Stimulated activated CD4-positive, alpha-beta T cell treated with anti-CD3 and anti-CD28 coated beads, Interleukin-12 subunit alpha, Interleukin-12 subunit beta, amount 100 ng/mL, for 48 hours (primary cell): ENCODE data around the gene MECP2.

Experiments
- DNase-seq, 3 donors: peaks; one replicate each; pipeline ENCODE4 v3.0.0-alpha.2; 2020; ENCODE audit warnings: low read depth in 2 of 3, low spot score in 1 of 3

The MECP2 gene

DNA sequence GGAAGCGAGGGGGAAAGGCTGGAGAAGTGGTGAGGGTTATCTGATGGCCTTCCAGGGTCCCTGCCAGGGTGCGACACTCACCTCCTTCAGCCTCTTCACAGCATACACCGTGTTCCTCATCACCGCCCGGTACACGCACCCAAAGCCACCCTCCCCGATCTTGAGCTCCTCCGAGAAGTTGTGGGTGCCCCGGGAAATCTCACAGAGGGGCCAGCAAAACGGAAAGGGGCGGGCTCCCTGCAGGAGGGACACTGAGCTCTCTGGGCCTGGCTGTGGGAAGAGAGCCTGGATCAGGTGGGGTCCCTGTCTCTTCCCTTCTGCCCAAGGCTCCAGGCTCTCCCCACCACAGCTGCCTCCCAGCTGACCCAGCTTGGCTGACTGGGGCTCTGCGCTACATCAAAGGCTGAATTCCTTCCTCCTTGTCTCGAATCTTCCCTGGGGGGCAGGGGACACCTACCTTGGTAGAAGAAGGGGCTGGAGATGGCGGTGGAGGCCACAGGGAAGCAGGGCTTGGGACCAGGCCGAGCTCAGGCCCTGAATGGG lies 78.9 kb downstream of the MECP2 start:
- no peak for DNase-seq

DNA sequence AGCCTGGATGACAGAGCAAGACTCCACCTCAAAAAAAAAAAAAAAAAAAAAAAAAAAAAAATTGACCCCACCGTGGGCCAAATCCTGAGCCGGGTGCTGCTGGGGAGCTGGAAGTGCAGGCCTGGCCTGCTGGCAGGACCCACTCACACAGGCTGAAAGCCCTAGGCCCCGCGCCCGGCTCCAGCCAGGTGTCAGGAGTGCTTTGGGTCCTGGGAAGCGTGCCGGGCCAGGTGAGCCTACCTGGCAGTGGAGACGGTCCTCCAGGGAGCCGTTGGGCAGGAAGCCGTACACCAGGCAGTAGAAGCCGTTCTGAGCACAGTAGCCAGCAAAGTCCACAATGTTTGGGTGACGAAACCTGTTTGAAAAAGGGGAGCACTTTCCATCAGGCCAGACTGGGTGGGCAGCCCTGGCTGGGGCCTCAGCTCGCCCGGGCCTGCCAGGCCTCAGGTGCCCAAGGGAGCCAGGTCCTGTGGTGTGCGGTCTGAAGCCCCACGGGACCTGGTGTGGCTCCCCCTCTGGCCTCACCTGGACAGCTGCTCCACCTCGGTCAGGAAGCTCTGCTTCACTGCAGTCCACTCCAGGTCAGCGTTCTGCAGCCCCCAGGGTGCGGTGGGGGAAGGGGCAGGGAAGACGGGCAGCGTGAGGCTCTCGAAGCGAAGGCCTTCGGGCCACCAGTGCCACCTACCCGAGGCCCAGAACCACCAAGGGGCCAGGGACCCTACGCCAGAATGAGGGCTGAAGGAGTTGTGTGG lies 79.6 kb downstream of the MECP2 start:
- no peak for DNase-seq

- no peak for DNase-seq
Observed at GRCh38 chrX:154016366-154017076, 81.0 kb downstream of the MECP2 start.

DNA sequence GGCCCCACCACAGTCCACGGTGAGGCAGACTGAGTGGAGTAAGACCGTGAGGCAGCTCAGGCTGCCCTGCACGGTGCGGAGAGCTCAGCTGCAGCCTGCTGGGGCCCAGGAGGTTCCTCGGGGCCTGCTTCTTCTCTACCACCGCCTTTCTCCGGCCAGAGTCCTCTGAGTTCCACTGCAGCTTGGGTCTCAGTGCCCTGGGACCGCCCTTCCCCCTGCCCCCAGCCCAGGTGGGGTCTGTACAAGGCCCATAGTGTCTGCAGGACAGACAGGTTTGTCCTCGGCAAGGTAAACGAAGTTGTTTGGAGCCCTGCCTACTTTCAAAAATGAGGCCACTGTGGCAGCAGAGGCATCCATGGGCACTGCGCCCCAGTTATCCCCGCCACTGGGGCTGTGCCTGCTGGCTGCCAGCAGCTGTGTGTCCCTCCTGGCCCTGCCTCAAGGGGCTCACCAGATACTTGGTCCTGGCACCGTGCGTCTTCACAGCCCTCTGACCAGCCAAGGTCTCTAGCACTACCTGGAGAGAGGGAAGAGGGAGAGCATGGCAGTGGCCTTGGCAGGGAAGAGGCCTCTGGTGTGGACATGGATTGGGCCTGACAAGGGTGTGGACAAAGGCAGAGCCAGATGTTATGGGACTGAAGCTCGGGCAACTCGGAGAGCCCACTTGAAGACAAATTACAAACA lies 81.8 kb downstream of the MECP2 start:
- DNase-seq = no peak

- DNase-seq = no peak
Observed at GRCh38 chrX:154014429-154015380, 82.8 kb downstream of the MECP2 start.

DNA sequence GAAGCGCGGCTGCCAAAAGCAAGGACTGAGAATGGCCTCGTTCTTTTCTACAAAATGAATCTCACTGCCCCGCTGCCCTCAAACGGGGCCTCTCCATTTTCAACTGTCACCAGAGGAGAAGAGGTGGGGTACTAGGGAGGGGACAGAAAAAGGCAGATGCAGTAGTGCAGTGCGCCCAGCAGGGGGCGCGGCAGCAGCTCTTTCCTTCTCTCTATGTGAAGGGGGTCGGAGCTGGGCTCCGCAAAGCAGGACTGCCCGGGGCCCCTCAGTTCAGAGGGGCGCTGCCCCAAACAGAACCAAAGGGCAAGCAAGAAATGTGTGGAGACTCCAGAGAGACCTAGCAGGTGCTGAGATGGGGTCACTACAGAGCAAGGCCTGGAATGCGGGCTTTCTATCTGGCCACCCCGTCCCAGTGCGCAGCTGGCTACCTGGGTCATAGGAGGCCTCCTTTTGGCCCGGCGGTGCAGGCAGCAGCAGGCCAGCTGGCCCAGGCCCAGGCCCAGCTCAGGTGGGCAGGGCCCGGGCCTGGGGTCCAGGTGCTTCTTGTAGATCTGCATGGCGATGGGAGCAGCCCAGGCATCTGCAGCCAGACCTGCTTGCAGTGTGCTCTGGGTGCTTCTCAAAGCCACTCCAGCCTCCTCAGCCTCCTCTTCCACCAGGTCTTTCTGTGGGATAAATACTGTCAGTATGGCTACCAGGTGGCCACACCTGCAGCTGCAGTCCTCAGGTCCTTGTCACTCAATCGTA lies 83.7 kb downstream of the MECP2 start:
- DNase-seq = no peak

- DNase-seq = no peak
Observed at GRCh38 chrX:154013001-154013421, 84.5 kb downstream of the MECP2 start.

DNA sequence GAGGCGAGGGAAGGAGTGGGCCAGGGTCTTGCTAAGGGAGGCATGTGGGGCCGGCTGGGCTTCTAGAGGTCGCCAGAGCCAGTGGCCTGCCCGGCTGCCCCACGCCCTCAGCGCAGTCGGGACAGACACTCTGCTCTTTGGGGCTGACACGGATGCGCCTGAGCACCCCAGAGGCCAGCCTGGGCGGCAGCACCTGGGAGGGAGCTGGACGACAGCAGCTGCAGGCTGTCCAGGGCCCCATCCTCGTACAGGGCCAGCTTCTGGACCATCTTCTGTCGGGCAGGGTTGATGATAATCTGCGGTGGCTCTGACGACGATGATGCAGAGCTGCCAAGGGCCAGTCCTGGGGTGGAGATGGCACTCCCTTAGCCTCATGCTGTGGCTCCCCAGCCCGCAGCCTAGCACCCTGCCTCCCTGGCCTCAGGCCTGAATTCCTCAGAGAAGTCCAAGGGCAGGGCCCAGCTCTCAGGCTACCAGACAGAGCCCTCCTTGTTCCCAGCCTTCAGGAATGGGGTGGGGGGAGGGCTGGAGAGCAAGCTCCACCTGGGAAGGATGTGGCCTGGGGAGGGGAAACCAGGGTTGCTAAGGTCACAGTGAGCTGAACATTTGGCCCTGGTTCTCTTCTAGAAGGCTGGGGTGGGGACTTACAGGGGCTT lies 85.1 kb downstream of the MECP2 start:
- no peak for DNase-seq

GRCh38 chrX:154011376-154012335 lies 85.9 kb downstream of the MECP2 start:
- DNase-seq = no peak

DNA sequence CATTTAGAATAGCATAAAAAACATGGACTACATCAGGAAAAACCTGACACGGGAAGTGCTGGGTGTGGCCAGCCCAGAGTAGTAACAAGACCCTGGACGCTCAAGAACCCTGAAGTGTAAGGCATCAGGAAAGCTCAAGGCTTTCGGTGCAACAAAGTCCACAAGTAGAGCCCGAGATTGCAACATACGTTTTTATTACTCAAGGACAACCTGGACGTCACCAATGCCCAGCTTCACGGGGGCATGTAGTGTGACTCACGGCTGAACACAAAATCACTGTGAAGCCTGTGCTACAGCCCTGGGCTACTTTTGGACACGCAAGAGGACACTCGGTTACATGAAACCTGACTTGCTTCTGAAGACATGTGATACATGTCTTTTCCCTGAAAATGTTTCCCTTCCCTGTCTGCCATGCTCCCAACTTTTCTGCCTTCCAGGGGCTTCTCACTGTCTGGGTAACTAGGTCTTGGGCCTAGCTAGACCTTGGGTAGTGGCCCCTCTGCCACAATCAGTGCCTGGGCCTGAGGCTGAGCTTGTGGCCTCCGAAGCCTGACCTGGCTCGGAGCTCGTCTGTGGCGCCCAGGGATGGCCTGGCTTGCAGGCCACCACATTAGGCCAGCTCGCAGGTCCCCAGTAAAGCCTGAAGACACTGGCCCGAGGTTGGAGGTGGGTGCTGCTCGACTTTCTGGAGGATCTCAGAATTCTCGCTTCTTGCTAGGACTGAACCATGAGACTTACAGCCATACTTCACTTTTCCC lies 87.0 kb downstream of the MECP2 start:
- DNase-seq = no peak

- DNase-seq = no peak
Observed at GRCh38 chrX:154008521-154008920, 89.0 kb downstream of the MECP2 start.

DNA sequence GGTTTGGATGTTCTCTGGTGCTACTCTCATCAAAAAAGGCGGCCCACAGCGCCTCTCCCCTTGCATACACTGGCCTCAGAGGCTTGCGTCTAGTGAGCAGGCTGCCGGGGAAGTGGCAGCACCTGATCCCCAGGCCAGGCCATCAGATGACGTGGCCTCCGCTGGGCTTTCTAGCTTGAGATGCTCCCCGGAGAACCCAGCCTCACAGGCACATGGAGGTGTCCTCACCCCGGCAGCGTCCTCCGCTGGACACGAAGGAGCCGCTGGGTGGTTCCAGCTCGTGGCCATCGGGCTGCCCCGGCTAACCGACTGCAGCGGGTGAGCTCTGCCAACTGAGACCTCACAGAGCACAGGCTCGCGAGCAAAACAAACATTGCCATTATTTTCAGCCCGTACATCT lies 90.6 kb downstream of the MECP2 start:
- DNase-seq = no peak

GRCh38 chrX:154004315-154004714 lies 93.2 kb downstream of the MECP2 start:
- no peak for DNase-seq

DNA sequence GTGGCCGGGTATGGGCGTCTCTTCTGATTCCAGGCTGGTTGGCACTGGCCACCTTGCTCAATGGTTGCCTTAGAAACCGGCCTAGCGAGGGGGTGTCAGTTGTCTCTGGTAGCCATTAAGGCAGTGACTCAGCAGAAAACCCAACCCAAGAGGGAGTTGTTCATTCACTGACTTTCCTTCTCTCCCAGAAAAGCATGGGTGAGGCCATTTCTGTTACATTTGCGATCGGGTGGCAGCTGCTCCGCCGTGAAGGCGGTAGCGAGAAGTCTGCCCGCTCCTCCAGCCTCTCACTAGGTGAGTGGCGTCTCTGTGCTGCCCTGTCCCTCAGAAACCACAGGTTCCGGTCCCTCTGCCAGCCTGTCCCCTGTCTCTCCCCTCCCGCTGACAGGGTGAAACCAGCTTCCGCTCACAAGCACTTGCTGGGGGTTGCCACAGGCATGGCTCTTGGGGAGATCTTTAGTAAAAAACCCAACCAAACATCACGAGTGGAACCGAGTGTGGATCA lies 95.2 kb downstream of the MECP2 start:
- DNase-seq = no peak

DNA sequence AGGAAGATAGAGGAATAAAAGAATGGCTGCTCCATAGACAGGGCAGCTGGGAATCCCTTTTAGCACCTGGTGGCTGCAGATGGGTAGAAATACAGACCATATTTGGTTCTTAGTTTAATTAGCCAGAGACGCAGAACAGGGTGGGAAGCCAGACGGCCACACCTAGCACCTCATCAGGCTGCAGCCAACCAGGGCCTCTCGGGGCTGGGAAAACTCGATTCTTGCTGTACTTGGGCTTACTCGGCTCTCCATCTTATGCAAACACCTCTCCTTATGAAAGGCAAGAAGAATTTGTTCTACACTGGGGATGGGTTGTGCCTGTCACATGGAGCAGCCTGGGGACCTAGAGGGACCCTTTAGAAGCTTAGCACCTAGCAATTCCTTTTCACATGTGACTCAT lies 97.5 kb downstream of the MECP2 start:
- no peak for DNase-seq

DNA sequence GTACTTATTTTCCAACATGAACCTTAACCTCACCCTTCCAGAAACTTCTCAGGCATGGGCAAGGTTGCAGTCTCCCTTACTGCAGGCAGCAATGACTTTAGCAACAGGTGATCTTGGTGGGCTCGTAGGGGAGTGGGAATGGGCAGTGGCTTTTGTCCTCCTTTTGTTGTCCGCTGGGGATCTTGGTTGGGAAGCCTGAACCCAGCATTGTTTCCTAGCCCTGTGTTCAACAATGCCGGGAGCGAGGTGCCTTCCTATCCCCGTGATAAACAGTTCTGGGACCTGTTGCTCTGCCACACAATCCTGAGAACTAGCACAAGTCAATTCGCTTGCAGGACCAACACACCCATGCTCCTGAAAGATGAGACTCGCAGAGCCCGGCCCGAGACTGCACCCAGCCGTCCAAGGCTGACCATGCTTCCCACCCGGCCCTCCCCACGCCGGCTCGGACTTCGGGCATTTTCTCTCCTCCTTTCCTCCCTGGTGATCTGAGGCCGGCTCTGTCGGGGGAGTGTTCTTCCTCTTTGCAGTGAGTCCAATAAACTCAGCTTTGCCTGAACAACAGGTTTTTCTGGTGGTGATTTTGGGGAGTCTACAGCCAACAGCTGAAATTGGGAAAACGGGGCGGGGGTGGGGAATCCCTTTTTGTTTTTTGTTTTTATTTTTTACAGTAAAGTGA lies 98.0 kb downstream of the MECP2 start:
- no peak for DNase-seq

DNA sequence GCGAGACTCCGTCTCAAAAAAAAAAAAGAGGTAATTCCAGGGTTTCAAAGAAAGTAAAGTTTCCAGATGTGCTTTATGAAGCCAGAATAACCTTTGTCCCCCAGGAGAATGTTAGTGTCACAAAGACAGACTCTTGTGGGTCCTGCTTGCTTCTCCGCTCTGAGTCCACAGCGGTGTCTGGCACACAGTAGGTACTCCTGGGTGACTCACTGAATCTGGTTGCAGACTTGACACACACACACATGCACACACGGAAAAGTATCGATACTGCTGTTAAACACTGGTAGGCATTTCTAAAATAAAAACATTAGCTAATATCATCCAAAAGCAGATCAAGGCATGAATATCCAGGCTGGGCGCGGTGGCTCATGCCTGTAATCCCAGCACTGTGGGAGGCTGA lies 102.0 kb downstream of the MECP2 start:
- no peak for DNase-seq
